ENCODE measurements around the gene CDH4. TPM values are rescaled to one million over a fixed set of nuclear protein-coding genes. Genes with fewer than 3 reads are reported as not detected.

CDH4 gene
- total RNA-seq, 4 donors from 2014 or later: 0.71 to 4.2 (median 2.9) TPM

DNA sequence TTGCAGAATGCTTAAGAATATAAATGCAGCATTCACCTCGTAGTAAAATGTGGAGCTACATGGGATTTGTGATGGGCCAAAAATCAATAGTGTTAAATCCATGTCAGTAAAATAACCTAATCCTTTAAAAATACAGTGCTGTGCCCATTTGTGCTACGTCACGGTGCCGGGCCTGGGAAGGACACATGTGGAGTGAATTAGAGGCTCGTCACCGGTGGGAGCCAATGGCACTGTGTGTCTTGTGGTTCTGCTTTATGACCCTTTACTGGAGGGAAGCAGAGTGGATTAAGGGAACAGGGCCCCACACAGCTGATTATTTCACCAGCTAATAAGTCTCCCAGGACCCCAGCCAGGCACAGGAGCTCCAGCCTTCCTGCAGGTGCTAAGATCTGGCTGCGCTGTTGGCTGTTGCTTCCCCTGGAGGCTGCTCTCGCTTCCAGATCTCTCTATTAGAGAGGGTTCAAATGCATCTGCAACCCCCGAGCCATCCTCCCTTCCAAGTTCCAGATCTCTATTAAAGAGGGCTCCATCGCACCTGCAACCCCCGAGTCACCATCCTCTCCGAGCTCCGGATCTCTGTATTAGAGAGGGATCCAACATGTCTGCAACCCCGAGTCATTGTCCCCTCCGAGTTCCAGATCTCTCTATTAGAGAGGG lies 405.8 kb downstream of the CDH4 start:
- intact Hi-C loops (cut with DNase I; ENCODE audit: low total_unique reads): no loop called here
- H3K4me3 ChIP-seq (ENCODE audit: low read depth, poor library complexity, severe bottlenecking): no peak overlapping the region
- WGBS, 2 donors: 75 to 78% methylated on average over 15 of the region's 15 CpGs
- no peak for DNase-seq (ENCODE audit: low spot score in 2 of 2)
- no peak for TF ChIP-seq POLR2A (IDR thresholded peaks at IDR 0.05)
- TF ChIP-seq, protein P1, sequence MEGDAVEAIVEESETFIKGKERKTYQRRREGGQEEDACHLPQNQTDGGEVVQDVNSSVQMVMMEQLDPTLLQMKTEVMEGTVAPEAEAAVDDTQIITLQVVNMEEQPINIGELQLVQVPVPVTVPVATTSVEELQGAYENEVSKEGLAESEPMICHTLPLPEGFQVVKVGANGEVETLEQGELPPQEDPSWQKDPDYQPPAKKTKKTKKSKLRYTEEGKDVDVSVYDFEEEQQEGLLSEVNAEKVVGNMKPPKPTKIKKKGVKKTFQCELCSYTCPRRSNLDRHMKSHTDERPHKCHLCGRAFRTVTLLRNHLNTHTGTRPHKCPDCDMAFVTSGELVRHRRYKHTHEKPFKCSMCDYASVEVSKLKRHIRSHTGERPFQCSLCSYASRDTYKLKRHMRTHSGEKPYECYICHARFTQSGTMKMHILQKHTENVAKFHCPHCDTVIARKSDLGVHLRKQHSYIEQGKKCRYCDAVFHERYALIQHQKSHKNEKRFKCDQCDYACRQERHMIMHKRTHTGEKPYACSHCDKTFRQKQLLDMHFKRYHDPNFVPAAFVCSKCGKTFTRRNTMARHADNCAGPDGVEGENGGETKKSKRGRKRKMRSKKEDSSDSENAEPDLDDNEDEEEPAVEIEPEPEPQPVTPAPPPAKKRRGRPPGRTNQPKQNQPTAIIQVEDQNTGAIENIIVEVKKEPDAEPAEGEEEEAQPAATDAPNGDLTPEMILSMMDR (IDR thresholded peaks at IDR 0.05): no peak

GRCh38 chr20:61658563-61658962 lies 406.5 kb downstream of the CDH4 start:
- 93 to 94% methylated on average over 6 of the region's 6 CpGs for WGBS, 2 donors
- no peak for DNase-seq (ENCODE audit: low spot score in 2 of 2)
- intact Hi-C loops (cut with DNase I; ENCODE audit: low total_unique reads): no loop called here
- H3K4me3 ChIP-seq (ENCODE audit: low read depth, poor library complexity, severe bottlenecking): no peak overlapping the region
- no peak for TF ChIP-seq POLR2A (IDR thresholded peaks at IDR 0.05)
- TF ChIP-seq, protein P1 (IDR thresholded peaks at IDR 0.05): no peak

DNA sequence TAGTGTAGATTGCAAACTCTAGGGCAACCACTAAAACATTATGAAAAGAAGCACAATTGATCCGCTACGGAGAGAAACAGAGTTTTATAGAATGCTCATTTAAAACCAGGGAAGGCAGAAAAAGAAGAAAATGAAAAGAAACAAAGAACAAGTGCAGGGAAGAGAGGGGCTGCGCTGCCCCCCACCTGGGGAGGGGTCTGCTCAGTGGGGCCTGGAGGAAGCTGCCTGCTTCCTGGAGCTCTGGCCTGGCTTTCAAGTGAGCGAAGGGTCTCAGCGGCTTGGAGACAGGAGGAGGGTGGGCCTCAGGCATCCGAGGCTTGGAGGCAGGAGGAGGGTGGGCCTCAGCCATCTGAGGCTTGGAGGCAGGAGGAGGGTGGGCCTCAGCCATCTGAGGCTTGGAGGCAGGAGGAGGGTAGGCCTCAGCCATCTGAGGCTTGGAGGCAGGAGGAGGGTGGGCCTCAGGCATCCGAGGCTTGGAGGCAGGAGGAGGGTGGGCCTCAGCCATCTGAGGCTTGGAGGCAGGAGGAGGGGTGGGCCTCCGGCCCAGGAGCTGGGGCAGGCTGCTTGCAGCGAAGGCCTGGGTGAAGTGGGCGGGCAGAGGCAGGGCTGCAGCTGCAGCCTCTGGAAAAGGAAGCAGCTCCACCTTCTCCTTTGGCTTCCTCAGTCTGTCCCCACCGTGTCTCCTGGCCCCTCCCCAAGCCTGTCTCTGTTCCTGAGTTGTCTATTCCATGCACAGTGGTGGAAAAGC lies 407.4 kb downstream of the CDH4 start:
- H3K4me3 ChIP-seq (ENCODE audit: low read depth, poor library complexity, severe bottlenecking): no peak overlapping the region
- no peak for TF ChIP-seq POLR2A (IDR thresholded peaks at IDR 0.05)
- TF ChIP-seq, protein P1 (IDR thresholded peaks at IDR 0.05): no peak
- DNase-seq (ENCODE audit: low spot score in 2 of 2): no peak
- intact Hi-C loops (cut with DNase I; ENCODE audit: low total_unique reads): no loop called here
- WGBS, 2 donors: 51 to 54% methylated on average over 10 to 11 of the region's 11 CpGs

DNA sequence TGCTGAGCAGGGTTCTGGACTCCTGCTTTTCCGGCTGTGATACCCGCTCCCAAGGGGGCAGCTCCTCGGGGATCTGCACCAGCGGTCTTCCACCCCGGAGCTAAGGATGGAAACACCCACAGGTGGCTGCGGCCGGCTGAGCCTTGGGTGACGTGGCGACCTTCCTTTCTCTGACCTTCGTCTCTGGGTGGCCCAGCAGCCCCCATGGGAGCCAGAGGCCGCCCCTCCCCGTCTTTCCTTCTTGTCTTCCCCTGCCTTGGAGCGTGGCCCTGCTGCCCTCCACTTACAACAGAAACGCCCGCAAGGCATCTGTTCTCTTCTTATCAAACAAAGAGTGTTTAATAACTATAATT lies 407.9 kb downstream of the CDH4 start:
- 47 to 49% methylated on average over 14 to 15 of the region's 15 CpGs for WGBS, 2 donors
- no peak overlapping the region for H3K4me3 ChIP-seq (ENCODE audit: low read depth, poor library complexity, severe bottlenecking)
- intact Hi-C loops (cut with DNase I; ENCODE audit: low total_unique reads): no loop called here
- TF ChIP-seq, protein P1 (IDR thresholded peaks at IDR 0.05): no peak
- no peak for TF ChIP-seq POLR2A (IDR thresholded peaks at IDR 0.05)
- DNase-seq (ENCODE audit: low spot score in 2 of 2): no peak

DNA sequence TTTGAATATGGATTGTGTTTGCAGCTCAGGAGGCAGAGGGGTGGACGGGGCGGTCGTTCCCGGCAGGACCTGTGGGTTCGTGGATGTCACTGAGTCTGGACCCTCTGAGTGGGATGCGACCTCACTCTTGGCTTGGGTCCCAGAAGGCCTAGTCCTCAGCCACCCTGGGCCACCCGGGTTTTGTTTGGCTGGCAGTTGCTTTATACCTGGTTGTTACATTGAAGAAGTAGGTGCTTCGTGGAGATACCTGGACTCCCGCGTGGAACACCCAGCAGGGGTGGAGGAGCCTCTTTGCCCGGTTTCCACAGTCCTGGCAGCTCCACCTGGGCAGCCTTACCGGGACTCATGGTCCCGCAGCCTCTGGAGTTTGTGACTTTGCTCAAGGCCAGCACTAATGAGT lies 408.5 kb downstream of the CDH4 start:
- no peak overlapping the region for H3K4me3 ChIP-seq (ENCODE audit: low read depth, poor library complexity, severe bottlenecking)
- TF ChIP-seq, protein P1 (IDR thresholded peaks at IDR 0.05): no peak
- TF ChIP-seq POLR2A (IDR thresholded peaks at IDR 0.05): no peak
- no peak for DNase-seq (ENCODE audit: low spot score in 2 of 2)
- 52 to 63% methylated on average over 13 of the region's 13 CpGs for WGBS, 2 donors
- intact Hi-C loops (cut with DNase I; ENCODE audit: low total_unique reads): no loop called here
